Fibroblast of pulmonary artery (primary cell): ENCODE measurements around the gene TNRC18.
"Not testable (repeated sequence)": the region's sequence is repeated elsewhere in the genome, so short reads cannot be mapped to it uniquely, and the experiment has no call there.

Experiments used
- DNase-seq: peaks from one replicate; pipeline ENCODE4 v3.0.0-alpha.2; 2010; ENCODE audit warnings: low read depth
- H3K4me3 ChIP-seq: replicated peaks from 2 replicates; pipeline ENCODE4 v1.5.1; 2011; ENCODE audit warnings: low read depth, mild to moderate bottlenecking, control low read depth, low read length, moderate library complexity
- TF ChIP-seq, protein P1 (sequence below): IDR thresholded peaks from 2 replicates; pipeline ENCODE4 v1.5.1; 2011; ENCODE audit warnings: mild to moderate bottlenecking, control low read depth, low read length, inconsistent platforms; ENCODE audit errors: missing control alignments

TNRC18 gene

DNA sequence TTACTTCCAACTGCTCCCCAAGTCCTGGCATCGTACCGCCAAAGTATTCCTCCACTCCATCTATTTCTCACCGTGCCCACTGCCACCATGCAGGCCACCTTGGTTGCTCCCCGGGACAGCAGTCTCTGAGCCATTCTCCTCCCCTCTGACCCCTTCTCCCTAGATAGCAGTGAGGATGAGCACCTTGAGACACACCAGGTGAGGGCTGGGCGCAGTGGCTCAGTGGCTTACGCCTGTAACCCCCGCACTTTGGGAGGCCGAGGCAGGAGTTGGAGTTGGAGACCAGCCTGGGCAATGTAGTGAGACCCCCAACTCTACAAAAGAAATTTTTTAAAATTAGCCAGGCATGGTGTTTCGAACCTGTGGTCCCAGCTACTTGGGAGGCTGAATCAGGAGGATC lies 136.7 kb downstream of the TNRC18 start:
- H3K4me3 ChIP-seq = no peak overlapping the region
- TF ChIP-seq, protein P1, sequence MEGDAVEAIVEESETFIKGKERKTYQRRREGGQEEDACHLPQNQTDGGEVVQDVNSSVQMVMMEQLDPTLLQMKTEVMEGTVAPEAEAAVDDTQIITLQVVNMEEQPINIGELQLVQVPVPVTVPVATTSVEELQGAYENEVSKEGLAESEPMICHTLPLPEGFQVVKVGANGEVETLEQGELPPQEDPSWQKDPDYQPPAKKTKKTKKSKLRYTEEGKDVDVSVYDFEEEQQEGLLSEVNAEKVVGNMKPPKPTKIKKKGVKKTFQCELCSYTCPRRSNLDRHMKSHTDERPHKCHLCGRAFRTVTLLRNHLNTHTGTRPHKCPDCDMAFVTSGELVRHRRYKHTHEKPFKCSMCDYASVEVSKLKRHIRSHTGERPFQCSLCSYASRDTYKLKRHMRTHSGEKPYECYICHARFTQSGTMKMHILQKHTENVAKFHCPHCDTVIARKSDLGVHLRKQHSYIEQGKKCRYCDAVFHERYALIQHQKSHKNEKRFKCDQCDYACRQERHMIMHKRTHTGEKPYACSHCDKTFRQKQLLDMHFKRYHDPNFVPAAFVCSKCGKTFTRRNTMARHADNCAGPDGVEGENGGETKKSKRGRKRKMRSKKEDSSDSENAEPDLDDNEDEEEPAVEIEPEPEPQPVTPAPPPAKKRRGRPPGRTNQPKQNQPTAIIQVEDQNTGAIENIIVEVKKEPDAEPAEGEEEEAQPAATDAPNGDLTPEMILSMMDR = no peak
- DNase-seq = no peak

DNA sequence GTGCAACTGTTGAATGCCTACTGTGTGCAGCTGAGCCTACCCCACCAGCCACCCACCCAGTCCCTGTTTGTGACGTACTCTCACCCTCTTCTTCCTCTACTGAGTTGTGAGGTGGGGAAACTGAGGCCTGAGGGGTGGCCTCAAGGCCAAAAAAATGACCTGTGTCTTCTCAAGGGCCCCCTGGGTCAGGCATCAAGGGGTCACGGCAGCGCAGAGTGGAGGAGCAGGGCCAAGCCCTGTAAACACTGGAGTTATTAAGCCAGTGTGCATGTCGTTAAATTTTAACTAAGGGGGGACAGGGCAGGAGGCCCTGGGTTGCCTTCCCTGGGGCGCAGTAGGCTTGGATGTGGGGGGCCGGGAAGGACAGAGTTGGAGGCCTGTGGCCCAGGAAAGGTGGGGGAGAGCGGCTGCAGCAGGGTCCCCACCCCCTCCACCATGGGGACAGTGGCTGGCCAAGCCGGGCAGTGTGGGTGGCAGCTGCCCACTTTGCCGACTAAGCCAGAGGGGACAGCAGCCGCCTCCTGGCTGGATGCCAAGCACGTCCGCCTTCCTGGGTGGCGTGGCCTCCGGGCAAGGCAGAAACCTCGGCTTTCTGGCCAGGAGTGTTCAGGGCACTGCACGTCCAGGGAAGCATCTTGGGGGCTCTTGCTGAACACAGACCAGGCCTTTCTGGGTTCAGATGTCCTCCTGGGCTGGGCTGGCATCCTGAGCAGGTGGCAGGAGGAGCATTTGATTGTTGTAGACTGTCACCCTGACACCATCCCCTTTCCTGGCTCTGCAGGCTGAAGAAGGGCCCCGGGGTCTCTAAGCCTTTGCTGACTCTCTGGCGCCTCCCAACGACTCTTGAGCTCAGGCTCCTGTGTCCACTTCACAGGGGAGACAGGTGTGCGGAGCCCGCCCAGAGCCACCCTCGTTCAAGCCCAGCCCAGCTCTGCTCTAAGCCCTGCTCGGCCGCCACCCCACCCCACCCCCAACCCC lies 139.0 kb downstream of the TNRC18 start:
- no peak overlapping the region for H3K4me3 ChIP-seq
- TF ChIP-seq, protein P1 = peak; percentile 28
- no peak for DNase-seq

DNA sequence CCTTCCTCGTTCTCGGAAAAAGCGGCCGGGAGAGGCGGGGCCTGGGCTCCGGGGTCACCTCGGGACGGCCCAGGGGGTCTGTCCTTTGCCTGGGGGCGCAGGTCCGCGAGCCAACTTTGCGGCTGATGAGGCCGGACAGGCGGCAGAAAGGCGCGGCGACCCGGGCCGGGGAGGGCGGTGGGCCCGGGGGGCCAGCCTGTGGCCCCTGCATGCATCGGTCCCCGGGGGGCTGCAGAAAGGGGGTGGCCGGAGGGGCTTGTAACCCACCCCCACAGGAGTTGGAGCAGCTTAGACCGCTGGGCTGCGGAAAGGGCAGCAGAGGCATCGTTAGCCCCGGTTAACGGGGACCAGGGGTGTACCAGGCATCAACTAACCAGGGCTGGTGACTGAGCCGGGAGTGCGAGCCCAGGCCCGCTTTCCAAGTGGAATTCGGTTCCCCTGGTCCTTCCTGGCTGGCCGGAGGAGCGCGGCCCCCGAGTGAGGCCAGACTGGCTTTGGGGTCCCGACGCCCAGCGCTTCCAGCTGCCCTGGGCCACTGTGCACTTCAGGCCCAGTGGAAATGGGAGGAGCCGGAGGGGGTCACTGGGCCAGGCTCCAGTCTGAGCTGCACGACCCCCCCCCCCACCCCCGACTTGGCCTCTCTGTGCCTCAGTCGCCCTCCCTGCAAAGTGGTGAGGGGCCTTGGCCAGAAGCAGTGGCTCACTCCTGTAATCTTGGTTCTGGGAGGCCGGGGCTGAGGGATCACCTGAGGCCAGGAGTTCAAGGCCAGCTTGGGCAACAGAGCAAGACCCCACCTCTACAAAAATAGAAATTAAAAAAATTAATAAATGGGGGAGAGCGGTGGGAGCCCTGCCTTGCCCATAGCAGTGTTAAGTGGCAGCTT lies 140.0 kb downstream of the TNRC18 start:
- peak overlapping the region; percentile 35 for H3K4me3 ChIP-seq
- DNase-seq = no peak

DNA sequence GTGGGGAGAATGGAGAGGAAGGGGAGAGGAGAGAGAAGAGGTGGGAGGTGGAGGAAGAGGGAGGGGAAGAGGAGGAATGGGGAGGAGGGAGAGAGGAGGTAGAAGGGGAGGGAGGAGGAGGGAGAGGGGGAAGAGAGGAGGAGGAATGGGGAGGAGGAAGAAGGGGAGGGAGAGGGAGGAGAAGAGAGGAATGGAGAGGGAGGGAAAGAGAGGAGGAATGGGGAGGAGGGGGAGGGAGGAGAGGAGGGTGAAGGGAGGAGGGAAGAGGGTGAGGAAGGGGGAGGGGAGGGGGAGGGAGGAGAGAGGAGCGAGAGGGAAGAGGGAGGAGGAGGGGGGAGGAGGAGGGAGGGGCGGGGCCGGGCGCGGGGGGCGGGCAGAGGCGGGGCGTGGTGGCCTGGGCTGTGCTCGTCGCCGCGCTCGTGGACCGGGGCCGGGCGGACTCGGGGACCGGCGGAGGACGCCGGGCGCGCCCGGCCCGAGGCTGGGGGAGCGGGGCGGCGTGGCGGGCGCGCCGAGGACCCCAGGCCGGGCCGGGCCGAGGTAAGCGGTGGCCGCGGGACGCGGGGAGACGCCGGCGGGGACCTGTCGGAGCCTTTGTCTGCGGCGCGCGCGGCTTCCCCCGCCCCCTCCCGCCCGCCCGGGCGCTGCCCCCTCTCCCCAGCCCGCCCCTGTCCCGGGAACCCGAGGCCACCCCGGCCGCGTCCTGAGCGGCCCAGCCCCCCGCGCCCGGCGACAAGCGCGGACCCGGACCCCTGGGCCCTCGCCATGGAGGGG lies 140.9 kb downstream of the TNRC18 start, which contains the start of gene SLC29A4:
Gene SLC29A4 (plus strand): TSS at position 401 of the 774 bp plus-strand sequence. CDS start 4,874 bp downstream, outside the sequence.
- TF ChIP-seq, protein P1 = no peak
- H3K4me3 ChIP-seq = peak within 1 kb of the TSS; percentile 35
- DNase-seq = peak; percentile 42

More for the DNA sequence above, 140.0 kb downstream of the TNRC18 start:
- TF ChIP-seq, protein P1 = no peak

DNA sequence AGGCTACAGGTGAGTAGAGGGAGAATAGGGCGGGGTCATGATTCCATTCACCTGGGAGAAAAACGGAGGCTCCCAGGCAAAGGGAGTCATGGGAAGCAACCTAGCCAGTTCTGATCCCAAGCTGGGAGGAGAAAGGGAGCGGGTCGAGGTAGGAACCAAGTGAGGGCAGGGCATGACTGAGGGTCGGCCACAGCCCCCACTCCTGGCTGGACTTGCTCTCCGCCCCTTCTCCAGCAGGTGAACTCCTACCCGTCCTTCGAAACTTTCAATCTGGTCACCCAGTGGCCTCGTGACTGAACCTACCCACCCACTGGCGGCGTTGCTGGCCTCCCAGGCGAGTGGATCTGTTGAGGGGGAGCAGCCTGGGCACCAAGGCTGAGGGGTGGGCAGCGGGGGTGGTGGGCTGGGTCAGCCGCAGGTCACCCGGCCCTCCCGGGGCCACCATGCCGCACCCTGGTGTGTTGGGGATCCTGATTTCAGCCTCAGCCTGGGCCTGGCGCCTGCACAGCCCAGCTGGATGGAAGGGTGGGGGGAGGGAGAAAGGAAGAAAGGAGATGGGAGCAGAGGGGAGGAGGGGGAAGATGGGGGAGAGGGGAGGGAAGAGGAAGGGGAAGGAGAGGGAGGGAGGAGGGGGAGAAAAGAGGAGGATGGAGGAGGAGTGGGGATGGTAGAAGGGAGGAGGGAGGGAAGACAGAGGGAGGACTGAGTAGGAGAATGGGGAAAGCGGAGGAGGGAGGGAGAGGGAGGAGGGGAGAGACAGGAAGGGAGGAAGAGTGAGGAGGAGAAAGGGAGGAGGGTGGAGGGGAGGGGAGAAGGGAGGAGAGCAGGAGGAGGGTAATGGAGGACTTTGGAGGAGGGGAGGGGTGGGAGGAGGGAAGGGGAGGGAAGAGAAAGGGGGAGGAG lies 141.8 kb downstream of the TNRC18 start:
- H3K4me3 ChIP-seq, DNase-seq: not testable (repeated sequence)

DNA sequence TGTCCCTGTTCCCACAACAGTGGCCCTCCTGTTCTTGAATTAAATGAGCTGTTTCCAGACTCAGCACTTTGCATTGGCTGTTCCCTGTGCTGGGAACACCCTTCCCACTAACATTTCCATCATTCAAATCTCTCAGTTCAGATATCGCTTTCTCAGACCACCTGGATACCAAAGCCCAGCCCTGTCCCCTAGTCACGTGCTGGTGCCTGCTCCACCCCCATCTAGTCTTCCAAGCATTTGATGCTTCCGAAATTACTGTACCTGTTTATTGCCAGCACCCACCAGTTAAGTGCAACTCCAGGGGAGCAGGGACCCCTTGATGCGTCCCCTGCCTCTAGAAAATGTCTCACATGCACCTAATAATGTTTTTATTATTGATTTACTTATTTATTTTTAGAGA lies 143.9 kb downstream of the TNRC18 start:
- TF ChIP-seq, protein P1 = no peak
- no peak for DNase-seq
- H3K4me3 ChIP-seq = no peak overlapping the region
